ENCODE measurements around the gene ZMYND15.
A peak's percentile ranks its signal among the peaks of the same experiment; 100 is the strongest.

ZMYND15 gene

GRCh38 chr17:4742629-4743028 is 3.0 kb downstream of the ZMYND15 start:
- DNase-seq (ENCODE audit: low read depth, low spot score): no peak

GRCh38 chr17:4743216-4743615 is 3.6 kb downstream of the ZMYND15 start:
- DNase-seq (ENCODE audit: low read depth, low spot score): no peak

- no peak for DNase-seq (ENCODE audit: low read depth, low spot score)
Observed at GRCh38 chr17:4743898-4744297, 4.3 kb downstream of the ZMYND15 start.

- DNase-seq (ENCODE audit: low read depth, low spot score): peak; percentile 21
Observed at GRCh38 chr17:4744999-4745969, 5.7 kb downstream of the ZMYND15 start.

GRCh38 chr17:4747847-4748246 is 8.2 kb downstream of the ZMYND15 start:
- DNase-seq (ENCODE audit: low read depth, low spot score): no peak

GRCh38 chr17:4748686-4749085 is 9.1 kb downstream of the ZMYND15 start:
- DNase-seq (ENCODE audit: low read depth, low spot score): no peak

- no peak for DNase-seq (ENCODE audit: low read depth, low spot score)
Observed at GRCh38 chr17:4750606-4751005, 11.0 kb downstream of the ZMYND15 start.

GRCh38 chr17:4751932-4752331 is 12.3 kb downstream of the ZMYND15 start:
- no peak for DNase-seq (ENCODE audit: low read depth, low spot score)

GRCh38 chr17:4753392-4753791 is 13.8 kb downstream of the ZMYND15 start:
- no peak for DNase-seq (ENCODE audit: low read depth, low spot score)

GRCh38 chr17:4759776-4760236 is 20.2 kb downstream of the ZMYND15 start:
- no peak for DNase-seq (ENCODE audit: low read depth, low spot score)

GRCh38 chr17:4764595-4764994 is 25.0 kb downstream of the ZMYND15 start:
- DNase-seq (ENCODE audit: low read depth, low spot score): no peak

GRCh38 chr17:4766201-4766600 is 26.6 kb downstream of the ZMYND15 start:
- no peak for DNase-seq (ENCODE audit: low read depth, low spot score)

- no peak for DNase-seq (ENCODE audit: low read depth, low spot score)
Observed at GRCh38 chr17:4766723-4767122, 27.1 kb downstream of the ZMYND15 start.

GRCh38 chr17:4768298-4768697 is 28.7 kb downstream of the ZMYND15 start:
- DNase-seq (ENCODE audit: low read depth, low spot score): no peak

- peak; percentile 26 for DNase-seq (ENCODE audit: low read depth, low spot score)
Observed at GRCh38 chr17:4769628-4770027, 30.0 kb downstream of the ZMYND15 start.

GRCh38 chr17:4771519-4772234 is 32.0 kb downstream of the ZMYND15 start, which contains the start of gene TM4SF5:
Gene TM4SF5 (plus strand): TSS chr17:4771886. CDS start chr17:4771923, 37 bp downstream.
- DNase-seq (ENCODE audit: low read depth, low spot score): peak; percentile 8

- no peak for DNase-seq (ENCODE audit: low read depth, low spot score)
Observed at GRCh38 chr17:4772235-4772613, 32.6 kb downstream of the ZMYND15 start.

- no peak for DNase-seq (ENCODE audit: low read depth, low spot score)
Observed at GRCh38 chr17:4777969-4778760, 38.5 kb downstream of the ZMYND15 start.

- DNase-seq (ENCODE audit: low read depth, low spot score): no peak
Observed at GRCh38 chr17:4780325-4780955, 40.8 kb downstream of the ZMYND15 start.

GRCh38 chr17:4782652-4783051 is 43.0 kb downstream of the ZMYND15 start:
- DNase-seq (ENCODE audit: low read depth, low spot score): no peak

Measured in astrocyte of the hippocampus (primary cell).